HG03571 (cell line): Measurements from ENCODE around the gene PARD3.
"Not testable (repeated sequence)": the region's sequence is repeated elsewhere in the genome, so short reads cannot be mapped to it uniquely, and the experiment has no call there.

Experiments used
- ATAC-seq: cut with Tn5 transposase; IDR thresholded peaks from one replicate; pipeline ENCODE4 v1.9.1; 2021; ENCODE audit not compliant: unreplicated experiment

Gene PARD3

DNA sequence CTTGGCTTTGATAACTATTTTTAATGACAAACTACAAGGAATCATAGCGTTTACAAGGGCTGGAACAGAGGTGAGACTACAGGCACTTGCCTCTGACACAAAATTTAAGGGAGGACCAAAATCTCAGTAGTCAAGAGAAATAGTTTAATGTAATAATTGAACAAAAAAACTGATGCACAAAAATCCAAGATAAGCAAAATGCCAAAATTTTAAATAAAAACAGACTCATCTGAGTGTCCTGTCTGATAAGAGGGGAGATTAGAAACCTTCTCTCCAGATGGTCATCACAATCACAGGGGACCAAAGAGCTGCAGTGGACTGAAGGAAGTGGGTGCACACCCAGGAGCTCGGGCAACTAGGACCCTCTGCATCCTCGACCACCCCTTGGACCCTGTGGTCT is 70.5 kb downstream of the PARD3 start:
- no peak for ATAC-seq

DNA sequence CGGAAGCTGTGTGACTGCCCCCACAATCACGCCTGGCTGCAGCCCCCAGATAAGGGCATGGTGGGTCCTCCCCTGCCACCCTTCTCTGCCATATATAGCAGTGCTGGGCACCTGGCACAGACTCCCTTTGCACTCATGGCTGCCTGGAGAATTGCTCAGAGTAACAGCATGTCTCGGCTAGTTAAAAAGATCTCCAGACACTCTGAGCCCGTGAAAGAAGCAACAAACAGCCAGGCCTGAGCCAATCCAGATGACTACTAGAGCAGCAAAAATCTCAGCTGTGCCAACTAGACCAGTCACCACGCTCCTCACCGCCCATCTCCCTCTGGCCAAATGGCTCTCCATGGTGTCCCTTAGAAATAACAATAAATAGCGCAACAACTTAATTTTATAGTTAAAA is 71.3 kb downstream of the PARD3 start:
- ATAC-seq = no peak

DNA sequence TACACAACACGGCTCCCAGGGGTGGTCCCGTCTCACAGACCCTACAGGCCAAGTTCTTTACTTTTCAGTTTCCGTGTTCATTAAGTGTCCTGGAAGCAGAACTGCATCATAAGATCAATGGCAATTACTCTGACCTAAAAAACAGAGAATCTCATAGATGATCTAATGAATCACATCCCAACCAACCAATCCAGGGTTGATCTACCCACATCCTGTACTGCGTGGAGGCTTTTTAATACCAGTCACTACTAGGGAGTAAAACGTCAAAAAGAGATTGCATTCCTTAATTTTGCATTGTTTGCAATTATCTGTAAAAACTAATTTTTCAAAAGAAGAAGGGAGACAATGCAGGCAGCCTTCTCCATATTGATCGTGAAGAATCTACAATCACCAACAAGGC is 72.6 kb downstream of the PARD3 start:
- ATAC-seq = no peak

DNA sequence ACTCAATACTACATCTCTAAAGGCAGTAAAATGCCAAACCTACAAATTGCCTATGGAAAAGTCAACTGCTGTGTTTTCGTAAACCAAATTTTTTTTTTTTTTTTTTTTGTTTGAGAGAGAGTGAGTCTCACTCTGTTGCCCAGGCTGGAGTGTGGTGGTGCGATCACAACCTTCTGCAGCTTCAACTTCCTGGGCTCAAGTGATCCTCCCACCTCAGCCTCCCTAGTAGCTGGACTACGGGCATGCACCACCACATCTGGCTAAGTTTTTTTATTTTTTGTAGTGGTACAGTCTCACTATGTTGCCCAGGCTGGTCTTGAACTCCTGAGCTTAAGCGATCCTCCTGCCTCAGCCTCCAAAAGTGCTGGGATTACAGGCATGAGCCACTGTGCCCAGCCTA is 74.0 kb downstream of the PARD3 start:
- ATAC-seq = not testable (repeated sequence)

DNA sequence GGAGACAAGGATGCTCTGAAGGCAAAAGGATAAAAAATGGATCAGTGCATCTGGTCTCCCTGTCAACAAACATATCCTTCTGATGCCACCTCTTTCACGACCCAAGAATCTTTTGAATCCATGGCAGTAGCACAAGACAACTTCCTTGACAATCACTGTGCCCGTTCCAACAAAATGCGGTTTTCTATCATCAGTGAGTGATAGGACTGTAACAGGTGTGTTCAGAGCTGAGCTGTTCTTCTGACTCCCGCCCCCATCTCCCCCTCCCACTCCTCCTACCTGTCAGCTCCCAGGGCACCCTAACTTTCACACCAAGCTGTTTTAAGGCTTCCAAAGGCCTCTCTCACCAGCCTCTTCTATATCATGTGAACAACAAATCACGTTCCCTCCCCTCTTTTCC is 74.8 kb downstream of the PARD3 start:
- no peak for ATAC-seq

DNA sequence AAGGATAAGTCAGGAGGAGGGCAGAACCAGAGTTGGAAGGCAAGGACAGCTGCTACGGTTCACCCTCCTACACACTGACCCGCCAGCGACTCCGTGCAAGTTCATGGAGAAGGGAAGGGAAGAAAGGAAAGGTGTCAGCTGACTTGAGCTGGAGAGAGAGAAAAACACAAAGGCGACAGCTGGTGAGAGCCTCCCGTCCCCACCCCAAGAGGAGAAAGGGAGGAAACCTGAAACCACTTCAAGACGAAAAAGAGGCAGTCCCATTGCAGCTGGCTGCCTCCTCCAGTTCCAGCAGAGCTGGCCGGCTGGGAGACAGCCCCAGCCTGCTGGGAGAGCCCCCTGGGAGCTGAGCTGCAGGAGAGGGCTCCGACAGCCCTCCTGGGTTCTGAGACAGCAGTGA is 75.2 kb downstream of the PARD3 start:
- no peak for ATAC-seq

DNA sequence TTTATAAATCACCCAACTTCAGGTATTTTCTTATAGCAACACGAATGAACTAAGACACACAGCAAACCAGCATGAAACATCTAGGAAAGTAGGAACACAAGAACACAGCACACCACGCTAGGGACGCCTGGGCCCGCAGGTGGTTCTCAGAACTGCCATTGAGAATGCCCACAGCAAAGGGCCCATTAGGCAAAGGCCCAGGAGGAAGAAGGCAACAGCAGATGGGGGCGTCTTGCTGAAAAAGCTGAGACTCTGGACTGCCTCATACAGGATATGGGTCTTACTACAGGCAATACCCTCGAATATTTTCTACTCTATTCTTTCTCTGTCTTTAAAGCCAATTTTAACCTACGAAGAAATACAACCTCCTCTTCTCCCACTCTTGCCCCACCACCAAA is 77.3 kb downstream of the PARD3 start:
- ATAC-seq = no peak

DNA sequence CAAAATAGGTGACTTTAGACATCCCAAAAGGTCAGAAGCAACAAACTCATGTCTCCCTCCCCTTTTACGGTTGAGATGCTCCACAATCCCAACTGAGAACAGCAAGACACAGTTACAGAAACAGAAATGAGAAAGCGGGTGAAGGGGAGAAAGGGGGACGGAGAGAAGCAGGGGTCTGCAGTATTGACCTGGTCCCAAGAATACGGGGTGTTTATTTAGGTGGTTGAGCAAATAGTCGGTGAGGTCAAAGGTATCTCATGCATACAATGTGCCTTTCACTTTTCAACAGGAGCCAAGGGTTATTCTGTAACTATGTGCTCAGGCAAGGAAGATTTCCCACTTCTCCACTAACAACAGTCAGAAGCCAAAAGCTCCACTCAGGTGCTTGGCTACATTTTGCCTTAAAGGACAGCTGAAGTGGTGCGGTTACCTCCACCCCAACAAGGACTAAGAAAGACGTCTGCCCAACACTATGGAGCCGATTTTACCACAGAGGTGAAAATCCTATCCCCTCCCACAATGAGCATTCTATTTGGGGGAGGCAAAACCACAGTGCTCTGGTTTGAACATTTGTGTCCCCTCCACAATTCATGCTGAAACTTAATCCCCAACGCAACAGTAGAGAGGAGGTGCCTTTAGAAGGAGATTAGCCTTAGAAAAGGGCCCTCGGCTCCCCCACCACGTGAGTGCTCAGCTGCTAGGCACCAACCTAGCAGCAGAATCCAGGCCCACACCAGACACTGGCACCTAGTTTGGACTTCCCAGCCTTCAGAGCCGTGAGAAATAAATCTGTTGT is 77.9 kb downstream of the PARD3 start:
- ATAC-seq = no peak

DNA sequence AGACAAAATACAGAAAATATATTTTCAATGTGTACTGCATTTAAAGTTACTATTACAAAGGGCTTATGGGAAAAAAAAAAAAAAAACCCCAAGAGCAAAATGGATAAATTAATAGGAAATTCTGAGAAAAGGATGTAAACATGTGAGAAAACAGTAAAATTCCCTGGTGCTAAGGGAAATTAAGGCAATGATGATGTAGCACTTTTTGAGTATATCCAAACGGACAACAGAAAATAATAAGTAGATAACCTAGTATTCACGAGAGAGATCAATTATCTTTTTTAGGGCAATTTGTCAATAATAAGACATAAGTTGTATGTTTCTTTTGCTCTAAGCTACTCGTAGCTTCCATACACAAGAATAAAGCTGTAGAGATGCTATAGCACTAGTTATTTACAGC is 80.2 kb downstream of the PARD3 start:
- ATAC-seq = no peak

DNA sequence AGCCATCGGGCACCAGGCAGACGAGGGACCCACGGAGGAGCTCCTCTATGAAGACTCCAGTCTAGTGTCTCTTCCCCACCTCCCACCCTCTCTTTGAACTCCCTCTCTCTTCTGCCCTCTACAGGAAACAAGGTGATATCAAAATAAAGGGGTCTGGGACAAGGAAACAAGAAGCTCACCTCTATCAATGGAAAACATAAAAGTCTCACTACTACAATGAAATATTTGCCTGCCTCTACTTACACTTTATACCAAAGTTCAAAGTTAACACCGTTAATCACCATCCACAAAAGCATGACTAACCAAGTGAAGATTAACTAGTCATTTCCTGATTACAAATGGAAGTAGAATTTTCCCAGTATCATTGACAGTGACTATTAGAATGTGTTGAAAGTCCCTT is 82.2 kb downstream of the PARD3 start:
- ATAC-seq = no peak

DNA sequence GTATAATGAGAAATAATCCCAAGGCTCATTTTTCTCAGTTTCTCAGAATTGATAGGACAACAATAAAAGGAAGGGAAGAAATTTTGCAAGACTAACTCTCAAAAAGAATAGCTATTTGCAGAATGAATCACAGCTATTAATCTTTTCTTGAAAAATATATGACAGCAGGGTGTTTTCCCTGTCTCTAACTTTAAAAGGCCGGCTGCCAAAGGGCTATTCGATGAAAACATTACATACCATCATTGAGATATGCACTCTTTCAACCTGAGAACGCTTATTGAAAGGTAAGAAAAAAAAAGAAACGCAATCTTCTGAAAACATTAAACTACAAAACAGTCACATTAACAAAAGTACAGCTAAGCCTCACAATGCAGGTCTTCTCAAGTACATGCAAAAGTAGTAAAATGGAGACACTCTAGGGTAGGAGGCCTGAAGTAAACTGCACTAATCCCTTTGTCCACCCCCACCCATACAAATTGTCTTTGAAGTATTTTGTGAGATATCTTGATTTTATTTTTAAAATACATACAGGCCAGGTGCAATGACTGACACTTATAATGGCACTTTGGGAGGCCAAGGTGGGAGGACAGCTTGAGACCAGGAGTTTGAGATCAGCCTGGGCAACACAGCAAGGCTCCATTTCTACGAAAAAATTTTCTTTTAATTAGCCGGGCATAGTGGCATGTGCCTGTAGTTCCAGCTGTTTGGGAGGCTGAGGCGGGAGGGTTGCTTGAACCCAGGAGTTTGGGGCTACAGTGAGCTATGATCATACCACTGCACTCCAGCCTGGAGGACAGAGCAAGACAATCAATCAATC is 83.0 kb downstream of the PARD3 start:
- ATAC-seq = no peak

DNA sequence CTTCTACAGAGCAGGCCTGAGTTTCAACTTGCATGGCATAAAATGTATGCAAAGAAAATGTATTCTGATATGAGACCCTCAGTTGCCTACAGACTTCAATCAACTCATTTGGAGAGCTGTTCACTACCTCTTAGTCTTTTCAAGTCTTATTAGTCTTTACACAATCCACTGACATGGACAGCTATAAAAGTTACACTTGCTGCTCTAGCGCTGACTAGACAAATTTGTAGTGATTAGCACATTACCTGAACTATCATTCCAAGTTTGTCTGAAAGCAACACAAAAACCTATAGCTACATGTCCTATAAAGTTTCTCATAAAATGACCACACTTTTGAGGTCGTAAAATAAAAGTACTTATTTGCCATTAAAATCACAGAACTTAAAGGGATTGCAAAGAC is 83.9 kb downstream of the PARD3 start:
- ATAC-seq = no peak

DNA sequence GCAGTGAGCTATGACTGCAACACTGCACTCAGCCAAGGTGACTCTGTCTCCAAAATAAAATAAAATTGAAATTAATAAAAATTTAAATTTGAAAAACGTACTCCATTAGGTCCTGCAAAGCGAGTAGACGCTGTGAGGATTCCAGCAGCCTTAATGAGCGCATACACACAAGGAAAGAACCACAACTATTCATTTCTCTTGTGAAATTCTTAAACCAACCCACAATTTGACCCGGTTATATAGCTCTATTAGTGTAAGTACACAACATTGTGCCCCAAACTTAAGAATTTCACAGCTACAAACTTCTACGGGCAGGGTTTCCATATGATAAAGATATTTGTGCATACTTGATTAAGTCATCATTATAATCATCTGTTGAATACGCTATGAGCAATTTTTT is 84.4 kb downstream of the PARD3 start:
- ATAC-seq = no peak

DNA sequence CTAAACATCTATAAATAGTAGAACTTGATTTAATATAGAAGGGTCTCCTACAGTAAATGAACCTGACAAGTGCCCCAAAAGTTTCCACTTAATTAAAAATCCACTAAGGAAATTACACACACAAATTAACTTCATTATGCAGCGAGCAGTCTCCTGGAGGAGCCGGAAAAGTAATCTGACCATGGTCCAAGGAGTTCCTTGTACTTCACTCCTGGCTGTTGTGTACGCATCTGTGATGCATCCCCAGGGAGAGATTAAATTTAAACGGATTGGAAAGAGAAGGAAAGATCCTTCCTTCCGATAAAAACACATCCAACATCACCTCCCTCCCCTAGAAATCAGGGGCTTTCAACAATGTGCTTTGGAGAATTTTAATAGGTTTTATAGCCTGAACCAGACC is 85.5 kb downstream of the PARD3 start:
- ATAC-seq = no peak

DNA sequence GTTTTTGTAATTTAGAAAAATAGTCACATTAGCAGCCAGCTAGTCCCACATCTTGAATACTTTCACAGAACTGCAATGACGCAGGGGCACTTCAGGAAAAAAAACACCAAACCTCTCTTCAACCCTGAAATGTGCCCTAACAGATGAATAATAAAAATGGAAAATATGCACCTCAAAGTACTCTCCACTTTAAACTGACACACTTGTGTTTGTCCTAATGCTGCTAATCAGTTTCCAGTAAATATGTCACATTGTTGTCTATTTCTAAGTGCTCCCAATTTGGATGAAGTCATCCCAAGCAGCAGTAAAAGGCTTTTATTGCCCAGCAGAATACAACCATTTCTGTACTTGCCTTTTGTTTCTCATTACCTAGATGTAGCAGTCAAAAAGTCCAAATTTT is 86.7 kb downstream of the PARD3 start:
- ATAC-seq = no peak

DNA sequence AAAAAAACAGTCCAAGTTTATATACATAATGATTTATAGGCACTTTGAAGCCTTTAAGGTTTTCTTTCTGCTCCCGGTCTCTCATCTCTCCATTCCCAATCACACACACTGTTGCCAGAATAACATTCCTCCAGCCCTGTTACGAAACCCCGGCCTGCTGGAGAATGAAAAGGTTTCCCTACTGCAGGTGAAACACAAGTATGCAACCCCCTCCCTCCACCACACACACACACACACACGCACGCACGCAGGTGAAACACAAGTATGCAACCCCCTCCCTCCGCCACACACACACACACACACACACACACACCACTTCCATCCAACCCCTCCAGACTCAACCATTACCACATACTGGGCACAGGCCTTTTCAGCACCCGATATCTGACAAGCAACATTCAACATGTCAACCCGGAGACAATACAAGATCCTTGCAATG is 87.5 kb downstream of the PARD3 start:
- ATAC-seq = no peak

DNA sequence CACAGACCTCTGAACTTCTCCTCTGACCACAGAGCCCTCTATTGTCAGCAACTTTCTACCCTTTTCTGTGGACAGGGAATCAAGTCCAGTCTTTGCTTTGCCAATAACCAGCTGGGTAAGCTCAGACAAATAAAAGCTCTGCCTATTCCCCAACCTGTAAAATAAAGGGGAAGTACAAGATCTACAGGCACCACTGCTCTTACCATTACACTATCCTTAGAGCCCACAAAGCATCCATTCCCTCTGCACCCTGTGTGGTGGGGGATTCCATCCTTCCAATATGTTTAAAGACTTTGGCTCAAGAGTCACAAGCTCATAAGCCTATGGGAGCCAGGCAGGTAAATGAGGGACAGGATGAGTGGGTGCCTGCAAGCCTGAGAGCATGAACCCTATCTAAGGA is 88.2 kb downstream of the PARD3 start:
- ATAC-seq = no peak

DNA sequence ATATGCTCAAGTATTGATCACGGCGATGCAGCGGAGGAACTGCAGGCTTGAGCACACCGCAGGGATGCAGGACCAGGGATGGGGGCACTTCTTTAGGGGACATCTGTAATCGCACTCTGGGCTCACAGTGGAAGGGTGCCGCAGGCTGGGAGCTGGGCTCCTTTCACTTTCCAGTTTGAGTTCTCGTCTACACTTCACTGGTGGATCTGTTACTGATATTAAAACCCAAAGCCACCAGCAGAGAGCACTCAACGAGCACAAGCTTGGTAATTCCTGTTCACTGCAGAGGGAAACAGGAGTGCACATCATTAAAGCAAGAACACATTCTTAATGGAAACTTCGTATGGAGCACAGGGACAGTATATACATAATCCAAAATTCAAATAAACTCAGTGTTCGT is 91.3 kb downstream of the PARD3 start:
- no peak for ATAC-seq

DNA sequence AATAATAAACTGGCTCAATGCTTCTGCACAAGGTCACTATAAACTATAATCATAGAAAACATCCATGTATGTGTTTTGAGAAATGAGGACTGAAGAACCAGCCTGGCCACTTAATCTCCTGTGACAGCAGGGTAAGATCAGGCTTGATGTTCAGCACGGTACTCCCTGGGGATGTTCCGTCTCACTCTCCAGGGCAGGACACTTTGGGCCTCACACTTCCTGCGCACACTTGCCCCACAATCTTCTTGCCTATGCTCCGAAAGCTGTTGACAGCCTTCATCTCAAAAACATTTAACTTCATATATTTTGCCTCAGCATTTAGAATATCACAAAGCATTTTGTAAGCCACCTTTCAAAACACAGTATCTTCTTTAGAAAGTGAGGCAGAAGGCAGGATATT is 92.7 kb downstream of the PARD3 start:
- ATAC-seq = no peak

DNA sequence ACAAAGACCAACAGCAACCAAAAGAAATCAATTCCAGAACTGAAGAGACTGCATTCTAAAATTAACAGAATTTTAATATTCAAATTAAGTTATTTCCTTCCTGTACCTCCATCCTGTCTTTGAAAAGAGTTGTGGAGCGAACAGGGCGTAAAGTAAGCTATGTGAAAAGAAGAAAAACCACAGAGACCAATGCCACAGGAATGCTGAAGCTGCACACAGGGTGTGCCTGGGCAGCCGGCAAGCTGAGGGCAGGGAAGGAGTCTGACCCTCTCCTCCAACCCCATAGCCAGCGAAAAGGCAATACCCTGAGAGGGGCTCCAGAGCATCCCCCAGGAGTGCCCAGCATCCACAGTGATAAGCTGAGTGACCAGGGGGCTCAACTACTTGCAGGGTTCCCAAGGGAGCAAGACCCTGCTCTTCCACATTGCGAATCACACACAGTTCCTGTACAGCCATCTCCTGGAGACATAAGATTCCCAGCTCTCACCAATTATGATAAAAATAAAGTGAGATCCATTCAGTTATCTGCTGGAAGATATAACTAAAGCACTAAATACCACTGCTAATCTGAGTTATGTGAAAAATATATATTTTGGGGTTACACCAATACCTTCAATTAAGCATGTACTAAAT is 93.8 kb downstream of the PARD3 start:
- no peak for ATAC-seq

DNA sequence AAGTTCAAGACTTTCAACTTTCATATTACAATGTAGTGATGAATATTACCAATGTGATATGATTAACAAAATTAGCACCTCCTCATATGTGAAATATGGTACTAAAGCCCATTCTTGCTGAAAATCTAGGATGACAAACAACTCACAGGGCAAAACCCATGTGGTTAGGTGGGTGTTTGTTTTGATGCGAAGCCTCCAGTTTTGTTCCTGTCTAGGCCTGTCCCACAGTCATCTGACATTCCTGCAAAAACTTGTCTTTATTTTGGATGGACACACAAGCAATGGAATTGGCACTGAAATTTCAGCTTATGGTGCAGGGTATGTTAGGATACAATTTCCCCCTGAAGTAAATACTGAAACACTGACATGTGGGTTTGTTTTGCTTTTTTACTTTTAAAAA is 95.3 kb downstream of the PARD3 start:
- no peak for ATAC-seq

DNA sequence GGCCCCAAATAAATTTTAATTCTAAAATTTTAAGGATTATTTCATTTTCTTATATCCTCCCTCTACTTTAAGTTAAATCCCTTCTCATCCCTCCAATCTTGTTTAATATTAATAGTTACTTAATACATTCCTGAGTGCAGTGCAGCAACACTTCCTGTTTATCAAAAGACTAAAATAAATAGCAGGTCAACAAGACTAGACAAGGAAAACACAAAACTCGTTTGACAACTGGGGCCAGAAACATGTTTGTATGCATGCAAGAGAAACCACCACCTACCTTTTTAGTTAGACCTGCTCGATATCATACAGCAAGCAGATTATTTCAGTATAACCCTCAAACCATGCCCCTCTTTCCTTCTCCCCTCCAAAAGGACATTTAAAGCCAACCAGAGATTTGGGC is 95.8 kb downstream of the PARD3 start:
- no peak for ATAC-seq
